Stimulated activated CD8-positive, alpha-beta memory T cell treated with anti-CD3 and anti-CD28 coated beads, Interleukin-12 subunit alpha, Interleukin-12 subunit beta, amount 100 ng/mL, for 24 hours (primary cell): ENCODE data around the gene CHST9.
"Not testable (repeated sequence)": the region's sequence is repeated elsewhere in the genome, so short reads cannot be mapped to it uniquely, and the experiment has no call there.

Experiments used
- DNase-seq: peaks from one replicate; pipeline ENCODE4 v3.0.0-alpha.2; 2020; ENCODE audit errors: extremely low read depth

Gene CHST9

GRCh38 chr18:27005589-27005988, 179.5 kb downstream of the CHST9 start:
- DNase-seq, result no peak

- no peak for DNase-seq
Measured at GRCh38 chr18:27004056-27004829, 180.9 kb downstream of the CHST9 start.

GRCh38 chr18:26999797-27000196, 185.3 kb downstream of the CHST9 start:
- DNase-seq, result no peak

- no peak for DNase-seq
Measured at GRCh38 chr18:26993568-26993967, 191.5 kb downstream of the CHST9 start.

- DNase-seq, result no peak
Measured at GRCh38 chr18:26992926-26993325, 192.2 kb downstream of the CHST9 start.

- DNase-seq, result no peak
Measured at GRCh38 chr18:26989842-26990241, 195.3 kb downstream of the CHST9 start.

- DNase-seq, result no peak
Measured at GRCh38 chr18:26981360-26982082, 203.6 kb downstream of the CHST9 start.

GRCh38 chr18:26978812-26979341, 206.2 kb downstream of the CHST9 start:
- no peak for DNase-seq

- DNase-seq, result no peak
Measured at GRCh38 chr18:26977781-26978180, 207.3 kb downstream of the CHST9 start.

GRCh38 chr18:26976206-26976605, 208.9 kb downstream of the CHST9 start:
- DNase-seq, result no peak

- not testable (repeated sequence) for DNase-seq
Measured at GRCh38 chr18:26972549-26972948, 212.6 kb downstream of the CHST9 start.

- no peak for DNase-seq
Measured at GRCh38 chr18:26971409-26971808, 213.7 kb downstream of the CHST9 start.

GRCh38 chr18:26970637-26971036, 214.5 kb downstream of the CHST9 start:
- DNase-seq, result no peak

- DNase-seq, result no peak
Measured at GRCh38 chr18:26965206-26965605, 219.9 kb downstream of the CHST9 start.

- DNase-seq, result no peak
Measured at GRCh38 chr18:26963292-26963691, 221.8 kb downstream of the CHST9 start.

GRCh38 chr18:26961839-26962238, 223.3 kb downstream of the CHST9 start:
- DNase-seq, result no peak

- no peak for DNase-seq
Measured at GRCh38 chr18:26960911-26961310, 224.2 kb downstream of the CHST9 start.

- DNase-seq, result no peak
Measured at GRCh38 chr18:26956863-26957262, 228.2 kb downstream of the CHST9 start.

- DNase-seq, result no peak
Measured at GRCh38 chr18:26948703-26949102, 236.4 kb downstream of the CHST9 start.

GRCh38 chr18:26943906-26944305, 241.2 kb downstream of the CHST9 start:
- DNase-seq, result no peak

GRCh38 chr18:26941584-26941983, 243.5 kb downstream of the CHST9 start:
- DNase-seq, result no peak

- no peak for DNase-seq
Measured at GRCh38 chr18:26940744-26941398, 244.2 kb downstream of the CHST9 start.
